ENCODE results near the gene STT3B. TPM values are rescaled to one million over a fixed set of nuclear protein-coding genes. Genes with fewer than 3 reads are reported as not detected.

Gene STT3B
- total and polyA plus RNA-seq, 2 of the 4 experiments (the other 2 are of a cell fraction), result 45.5 to 86.4 TPM

DNA sequence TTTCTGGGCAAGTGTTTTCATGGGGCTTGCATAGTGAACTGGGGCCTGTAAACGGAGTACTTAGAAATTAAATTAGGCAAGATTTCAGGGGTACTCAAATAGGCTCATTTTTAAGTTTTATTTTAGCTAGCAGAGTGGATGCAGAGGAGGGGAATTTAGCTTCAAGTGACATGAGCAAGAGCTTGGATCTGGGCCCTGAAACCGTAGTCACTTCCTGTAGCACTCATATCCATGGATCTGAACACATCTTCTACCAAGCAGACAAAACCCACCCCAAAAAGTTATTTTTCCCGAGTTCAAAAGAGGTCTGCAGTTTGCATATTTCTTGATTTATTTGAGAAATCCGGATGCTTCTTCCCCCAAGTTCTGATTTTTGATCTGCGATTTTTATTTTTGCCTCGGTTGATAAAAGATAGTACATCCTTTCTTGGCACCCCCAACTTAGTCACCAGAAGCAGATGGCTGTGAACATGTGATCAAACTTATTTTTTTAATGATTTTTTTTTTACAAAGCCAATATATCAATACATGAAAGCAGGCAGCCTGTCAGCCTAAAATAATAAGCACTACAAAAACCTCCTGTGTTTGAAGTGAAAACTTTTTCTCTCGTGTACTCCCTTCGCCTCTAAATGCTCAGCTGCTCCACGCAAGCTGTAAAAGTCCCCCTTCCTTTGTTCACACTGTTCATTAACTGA lies 36.6 kb upstream of the STT3B start:
- Histone ChIP-seq H3K4me3 (ENCODE audit: insufficient read depth, low read depth, low read length) (no peak overlapping the region), H3K4ac (ENCODE audit: low read depth, low read length) (no peak overlapping the region), H4K8ac (ENCODE audit: low read depth in 2 of 2, low read length in 2 of 2) (no peak overlapping the region), H3K27ac (ENCODE audit: insufficient read depth, low read length) (no peak overlapping the region), H3K27me3 (ENCODE audit: control insufficient read depth, insufficient read depth, low read length) (peaks cover 4% of the 10 kb centered on the region), H2BK15ac (ENCODE audit: low read depth, low read length) (no peak overlapping the region), H4K20me1 (ENCODE audit: insufficient read depth, low read length) (no peaks in the 10 kb centered on the region), H2AK9ac (replicated peaks; ENCODE audit: low read depth, low read length, poor library complexity) (no peak overlapping the region), H3K14ac (replicated peaks; ENCODE audit: low read depth, low read length) (no peak overlapping the region), H2BK120ac (ENCODE audit: low read depth, low read length) (no peak overlapping the region), H3K23ac (ENCODE audit: low read depth, low read length) (no peak overlapping the region), H3K9me1 (ENCODE audit: insufficient read depth, low read length) (no peaks in the 10 kb centered on the region), H4K91ac (ENCODE audit: insufficient read depth, low read depth, low read length) (no peak overlapping the region), H3K79me1 (ENCODE audit: low read depth in 1 of 2, low read length in 2 of 2) (no peaks in the 10 kb centered on the region), H3K4me2 (ENCODE audit: low read depth, low read length) (no peak overlapping the region), H3K4me1 (ENCODE audit: control insufficient read depth, insufficient read depth, low read length) (no peaks in the 10 kb centered on the region), H2AK5ac (ENCODE audit: low read depth, low read length) (no peak overlapping the region), H2AFZ (replicated peaks; ENCODE audit: low read length, poor library complexity) (no peak overlapping the region), H3K36me3 (ENCODE audit: control insufficient read depth, insufficient read depth, low read length) (no peaks in the 10 kb centered on the region), H3K18ac (ENCODE audit: low read depth, low read length) (no peak overlapping the region), H2BK5ac (ENCODE audit: low read depth, low read length, poor library complexity, severe bottlenecking) (no peak overlapping the region), H3K9me3 (ENCODE audit: control insufficient read depth, insufficient read depth, low read length) (no peaks in the 10 kb centered on the region), H3K56ac (ENCODE audit: extremely low read depth, insufficient read depth, low read length) (no peak overlapping the region), H4K5ac (ENCODE audit: low read depth, low read length) (no peak overlapping the region), H3K9ac (ENCODE audit: low read depth, low read length) (no peak overlapping the region), H2BK20ac (ENCODE audit: low read depth, low read length) (no peak overlapping the region)
- ATAC-seq (ENCODE audit: low read depth) (peak; percentile 35; the same call in 1 of the 2 replicates), DNase-seq (peak; percentile 50)
- no CpG with 5 or more reads among the region's 9 CpGs for WGBS, 2 experiments (ENCODE audit: extremely low coverage in 2 of 2, insufficient read length in 1 of 2)
- no TSS peak for BruUV-seq (replicated peaks)
- in situ Hi-C loops (cut with MboI; ENCODE audit: low sequenced_read_pairs), result no loop called here
- TF ChIP-seq MAFK (IDR thresholded peaks at IDR 0.05; ENCODE audit: low read depth, low read length), result no peak
- TF ChIP-seq CEBPB (IDR thresholded peaks at IDR 0.05; ENCODE audit: low read depth, low read length), result no peak
- TF ChIP-seq CTCF (conservative IDR thresholded peaks at IDR 0.05; ENCODE audit: low read depth, low read length), result no peak
- no peak for TF ChIP-seq FOS (IDR thresholded peaks at IDR 0.05; ENCODE audit: low read depth, low read length)
- TF ChIP-seq USF2 (IDR thresholded peaks at IDR 0.05; ENCODE audit: low read depth, low read length), result no peak
- no peak for TF ChIP-seq RFX5 (IDR thresholded peaks at IDR 0.05; ENCODE audit: low read depth, low read length)
- no peak for TF ChIP-seq SMC3 (IDR thresholded peaks at IDR 0.05; ENCODE audit: low read depth, low read length)
- no peak for TF ChIP-seq ELK1 (IDR thresholded peaks at IDR 0.05; ENCODE audit: borderline replicate concordance, low read depth, low read length)
- TF ChIP-seq BHLHE40 (IDR thresholded peaks at IDR 0.05; ENCODE audit: low read depth, low read length), result no peak
- no peak for TF ChIP-seq MXI1 (IDR thresholded peaks at IDR 0.05; ENCODE audit: borderline replicate concordance, low read depth, low read length)
- no peak for TF ChIP-seq RCOR1 (IDR thresholded peaks at IDR 0.05; ENCODE audit: insufficient replicate concordance, low read length)
- TF ChIP-seq POLR2A (IDR thresholded peaks at IDR 0.05; ENCODE audit: low read depth, low read length), result no peak
- TF ChIP-seq RAD21 (IDR thresholded peaks at IDR 0.05; ENCODE audit: low read length), result no peak
- ChIA-PET POLR2A (ENCODE audit: unreplicated experiment) (no interaction called here), CTCF (no interaction called here)
- dilution Hi-C loops (cut with HindIII; ENCODE audit: low sequenced_read_pairs, unreplicated experiment), result no loop called here
- intact Hi-C loops (cut with micrococcal nuclease), result no loop called here
